ENCODE data around the gene GNAT2.

The GNAT2 gene

DNA sequence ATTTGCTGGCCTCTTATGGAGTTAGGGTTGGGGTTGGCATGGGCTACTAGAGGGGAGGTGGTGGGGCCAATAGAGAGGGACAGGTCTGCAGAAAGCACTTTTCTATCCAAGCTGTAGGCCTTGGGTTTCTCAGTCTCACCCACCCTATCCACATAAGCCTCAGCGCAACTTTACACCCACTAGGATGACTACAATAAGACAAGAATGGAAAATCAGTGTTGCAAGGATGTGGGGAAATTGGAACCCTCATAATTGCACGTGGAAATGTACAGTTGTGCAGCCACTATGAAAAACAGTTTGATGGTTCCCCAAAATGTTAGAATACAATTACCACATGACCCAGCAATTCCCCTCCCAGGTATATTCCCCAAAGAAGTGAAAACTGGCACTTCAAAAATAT, 22.4 kb upstream of the GNAT2 start:
- DNase-seq, result no peak

- DNase-seq, result peak; percentile 29
Measured at GRCh38 chr1:109641078-109641740, 21.8 kb upstream of the GNAT2 start.

DNA sequence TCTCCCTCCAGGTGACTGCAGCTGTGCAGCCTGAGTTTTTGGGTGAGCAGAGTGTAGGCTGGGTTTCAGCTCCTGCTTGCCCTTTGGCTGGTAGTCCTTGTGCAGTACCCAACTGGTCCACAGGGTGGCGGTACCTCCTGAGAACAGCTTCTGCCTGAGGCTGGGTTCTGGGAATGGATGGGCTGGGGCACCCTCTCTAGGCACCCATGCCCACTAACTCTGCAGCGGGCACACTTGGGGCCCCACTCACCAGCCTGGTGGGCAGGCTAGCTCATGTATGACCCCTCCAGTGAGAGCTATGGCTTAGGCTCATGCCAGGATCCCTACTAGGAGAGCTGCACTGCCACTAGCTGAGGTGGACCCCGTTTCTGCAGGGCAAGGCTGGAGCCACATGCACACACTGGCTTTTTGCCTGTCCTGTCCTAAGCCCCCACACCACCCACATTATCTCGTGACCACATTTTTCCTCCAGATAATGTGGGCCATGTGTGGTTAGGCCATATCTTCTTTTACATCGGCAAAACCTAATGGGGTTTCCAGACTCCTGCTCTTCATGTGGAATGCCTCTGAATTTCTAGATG, 21.0 kb upstream of the GNAT2 start:
- DNase-seq, result peak; percentile 91

- DNase-seq, result no peak
Measured at GRCh38 chr1:109639841-109640184, 20.4 kb upstream of the GNAT2 start.

DNA sequence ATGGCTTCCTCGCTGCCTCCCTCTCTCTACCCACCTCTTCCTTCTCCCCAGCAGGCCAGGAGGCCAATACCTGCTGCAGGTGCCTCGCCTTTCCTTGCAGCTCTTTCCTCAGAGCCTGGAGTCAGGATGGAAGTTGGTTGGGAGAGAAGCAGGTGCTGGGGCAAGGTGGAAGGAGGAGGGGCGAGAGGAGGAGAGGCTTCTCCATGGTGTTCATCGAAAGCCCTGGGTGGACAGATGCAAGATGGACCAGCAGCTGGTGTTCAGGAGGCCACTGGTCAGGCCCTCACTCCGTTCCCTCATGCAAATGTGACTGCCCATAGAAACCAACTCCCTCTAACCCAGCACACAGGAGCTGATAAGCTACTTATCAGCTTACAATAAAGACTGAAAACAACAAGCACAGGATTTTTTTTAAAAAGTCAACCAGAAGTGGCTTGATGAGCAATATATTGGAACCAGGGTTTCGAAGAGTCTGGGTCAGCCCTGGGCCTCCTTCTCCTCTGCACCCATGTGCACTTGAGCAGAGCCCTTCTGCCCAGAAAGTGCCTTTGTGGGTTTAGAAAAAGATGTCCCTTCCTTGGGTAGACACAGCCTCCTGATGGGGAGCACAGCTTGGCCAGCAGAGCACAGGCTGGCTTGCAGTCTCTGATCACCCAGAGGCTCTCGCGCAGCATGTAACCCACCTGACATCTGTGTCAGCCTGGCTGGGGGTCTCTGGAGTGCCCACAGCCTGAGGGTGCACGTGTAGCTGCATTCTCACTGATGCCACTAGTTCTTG, 19.8 kb upstream of the GNAT2 start:
- DNase-seq, result peak; percentile 45

GRCh38 chr1:109637446-109637845, 18.0 kb upstream of the GNAT2 start:
- peak; percentile 22 for DNase-seq

DNA sequence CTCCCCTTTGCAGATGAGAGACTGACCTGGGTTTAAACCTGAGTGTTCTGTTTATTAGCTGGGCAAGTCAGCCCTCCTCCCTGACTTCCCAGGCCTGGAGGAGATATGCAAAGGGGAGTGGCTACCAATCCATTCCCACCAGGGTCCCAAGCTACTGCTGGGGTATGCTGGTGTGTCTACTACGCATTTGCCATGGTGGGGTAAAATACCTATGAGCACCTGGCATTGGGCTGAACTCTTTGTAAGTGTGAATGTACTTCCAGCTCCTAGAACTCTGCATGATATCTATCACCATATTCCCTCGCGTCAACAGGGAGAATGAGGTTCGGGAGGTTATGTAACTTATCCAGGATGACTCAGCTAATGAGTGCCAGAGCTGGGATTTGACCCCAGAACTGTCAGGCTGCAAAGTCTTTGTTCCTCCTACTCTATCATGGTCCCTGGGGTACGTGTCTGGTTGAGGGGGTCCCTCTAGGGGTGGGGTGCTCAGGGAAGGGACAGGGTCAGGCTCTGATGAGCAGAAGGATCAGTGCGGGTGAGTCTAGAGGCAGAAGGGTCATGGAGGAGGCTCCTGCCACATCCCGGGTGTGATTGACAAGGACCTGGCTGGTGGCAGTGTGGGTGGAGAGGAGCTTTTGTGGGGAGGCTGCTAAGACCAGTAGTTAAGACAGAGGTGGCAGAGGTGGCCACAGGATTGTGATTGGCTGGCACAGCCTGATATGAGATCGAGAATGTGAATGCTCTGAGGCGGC, 17.0 kb upstream of the GNAT2 start:
- DNase-seq, result peak; percentile 71

- no peak for DNase-seq
Measured at GRCh38 chr1:109635862-109636200, 16.4 kb upstream of the GNAT2 start.

GRCh38 chr1:109634771-109635750, 15.6 kb upstream of the GNAT2 start:
- DNase-seq, result peak; percentile 35

- DNase-seq, result peak; percentile 35
Measured at GRCh38 chr1:109634292-109634691, 14.9 kb upstream of the GNAT2 start.

DNA sequence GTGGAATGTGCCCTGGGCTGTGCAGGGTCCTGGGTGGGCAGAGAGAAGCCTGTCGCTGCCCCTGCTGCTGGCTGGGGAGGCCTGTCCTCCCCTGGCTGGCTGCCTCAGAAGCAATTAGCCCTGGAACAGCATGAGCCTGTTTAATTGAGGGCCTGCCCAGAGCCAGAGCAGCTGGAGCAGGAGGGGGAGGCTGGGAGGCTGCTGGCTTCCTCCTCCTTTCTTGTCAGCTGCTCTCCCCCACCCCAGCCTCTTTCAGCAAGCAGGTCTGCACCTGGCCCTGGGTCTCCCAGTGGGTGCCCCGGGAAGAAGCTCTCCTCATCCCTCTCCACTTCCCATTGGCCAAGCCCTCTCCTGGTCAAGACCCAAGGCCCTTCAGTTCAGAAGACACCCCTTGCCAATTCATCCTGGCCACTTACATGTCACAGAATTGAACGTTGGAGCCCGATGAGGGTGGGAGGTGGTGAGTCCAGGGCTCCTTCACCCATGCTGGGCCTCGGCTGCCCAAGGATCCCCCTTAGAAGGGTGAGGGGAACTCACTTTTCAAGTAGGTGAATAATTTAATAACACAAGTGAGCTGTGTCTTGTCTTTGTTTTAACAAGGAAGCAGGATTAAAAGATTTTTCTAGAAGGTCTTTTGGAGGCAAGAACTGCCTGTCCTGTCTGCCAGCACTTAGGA, 13.4 kb upstream of the GNAT2 start:
- peak; percentile 88 for DNase-seq

DNA sequence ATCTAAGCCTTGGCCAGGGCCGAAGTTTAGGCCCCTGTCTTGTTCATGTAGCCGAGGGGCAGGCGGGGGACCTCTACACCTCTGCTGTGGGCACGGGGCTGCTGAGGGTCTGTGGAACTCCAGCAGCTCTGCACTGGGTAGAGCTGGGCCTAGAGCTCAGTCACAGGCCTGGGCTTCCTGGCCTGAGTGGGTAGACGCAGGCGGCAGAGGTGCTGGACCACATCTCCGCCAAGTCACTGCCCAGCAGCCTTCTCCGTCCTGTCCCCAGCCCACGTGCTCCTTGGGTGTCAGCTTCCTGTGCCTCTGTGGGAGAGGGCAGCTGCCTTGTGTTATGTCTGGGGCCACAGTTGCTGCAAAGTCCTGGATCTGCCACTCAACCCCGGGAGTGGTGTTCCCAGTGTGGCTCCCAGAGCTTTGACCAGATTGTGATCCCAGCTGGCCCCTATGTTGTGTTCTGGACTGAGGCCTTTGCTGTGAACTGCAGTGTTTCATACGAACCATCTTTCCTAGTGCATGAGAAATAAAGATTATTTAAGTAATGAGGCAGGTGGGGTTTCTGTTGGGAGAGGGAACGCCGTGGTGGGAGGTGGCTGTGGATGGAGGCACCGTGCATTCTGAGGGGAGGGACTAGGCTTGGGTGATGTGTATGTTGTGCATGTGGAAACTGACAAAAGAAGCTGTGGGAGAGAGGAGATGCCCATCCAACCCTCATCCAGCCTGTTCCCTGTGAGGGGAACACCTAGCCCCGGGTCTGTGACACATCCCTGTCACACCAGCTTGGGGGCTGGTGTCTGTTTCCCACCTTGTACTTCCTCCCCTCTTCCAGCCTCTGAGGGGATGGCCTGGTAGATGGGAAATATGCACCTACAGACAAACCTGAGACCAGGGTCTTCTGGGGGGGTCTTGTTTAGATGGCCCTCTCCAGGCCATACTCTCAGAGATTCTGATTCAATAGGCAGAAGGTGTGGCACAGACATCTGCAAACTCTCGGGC, 12.4 kb upstream of the GNAT2 start:
- peak; percentile 42 for DNase-seq

GRCh38 chr1:109630898-109631512, 11.6 kb upstream of the GNAT2 start:
- peak; percentile 42 for DNase-seq

DNA sequence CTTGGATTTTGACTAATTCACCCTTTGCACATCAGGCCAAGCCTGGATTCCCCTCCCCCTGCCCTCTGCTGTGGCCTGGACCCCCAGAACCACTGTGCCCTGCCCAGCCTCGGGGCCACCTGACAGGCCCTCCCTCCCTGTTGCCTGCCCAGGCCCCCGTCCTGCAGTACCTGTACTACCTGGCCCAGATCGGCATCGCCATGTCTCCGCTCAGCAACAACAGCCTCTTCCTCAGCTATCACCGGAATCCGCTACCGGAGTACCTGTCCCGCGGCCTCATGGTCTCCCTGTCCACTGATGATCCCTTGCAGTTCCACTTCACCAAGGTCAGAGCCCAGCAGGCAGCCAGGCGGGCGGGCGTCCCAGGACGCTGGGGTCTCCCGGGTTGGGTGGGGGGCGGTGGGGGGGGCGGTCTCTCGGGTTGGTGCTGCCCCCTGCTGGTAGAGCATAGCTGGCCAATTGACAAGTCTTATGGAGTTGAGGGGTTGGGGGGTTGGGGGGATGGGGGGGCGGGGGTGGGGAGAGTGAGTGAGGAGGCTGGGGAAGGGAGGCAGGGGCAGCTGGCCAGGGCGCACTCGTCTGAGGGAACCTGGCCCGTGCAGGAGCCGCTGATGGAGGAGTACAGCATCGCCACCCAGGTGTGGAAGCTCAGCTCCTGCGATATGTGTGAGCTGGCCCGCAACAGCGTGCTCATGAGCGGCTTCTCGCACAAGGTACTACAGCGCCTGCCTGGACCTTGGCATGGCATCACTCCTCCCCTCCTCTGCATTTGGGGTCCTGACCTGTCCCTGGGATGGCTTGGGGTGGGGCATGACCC, 10.9 kb upstream of the GNAT2 start:
- DNase-seq, result peak; percentile 65

- no peak for DNase-seq
Measured at GRCh38 chr1:109629372-109630030, 10.1 kb upstream of the GNAT2 start.

DNA sequence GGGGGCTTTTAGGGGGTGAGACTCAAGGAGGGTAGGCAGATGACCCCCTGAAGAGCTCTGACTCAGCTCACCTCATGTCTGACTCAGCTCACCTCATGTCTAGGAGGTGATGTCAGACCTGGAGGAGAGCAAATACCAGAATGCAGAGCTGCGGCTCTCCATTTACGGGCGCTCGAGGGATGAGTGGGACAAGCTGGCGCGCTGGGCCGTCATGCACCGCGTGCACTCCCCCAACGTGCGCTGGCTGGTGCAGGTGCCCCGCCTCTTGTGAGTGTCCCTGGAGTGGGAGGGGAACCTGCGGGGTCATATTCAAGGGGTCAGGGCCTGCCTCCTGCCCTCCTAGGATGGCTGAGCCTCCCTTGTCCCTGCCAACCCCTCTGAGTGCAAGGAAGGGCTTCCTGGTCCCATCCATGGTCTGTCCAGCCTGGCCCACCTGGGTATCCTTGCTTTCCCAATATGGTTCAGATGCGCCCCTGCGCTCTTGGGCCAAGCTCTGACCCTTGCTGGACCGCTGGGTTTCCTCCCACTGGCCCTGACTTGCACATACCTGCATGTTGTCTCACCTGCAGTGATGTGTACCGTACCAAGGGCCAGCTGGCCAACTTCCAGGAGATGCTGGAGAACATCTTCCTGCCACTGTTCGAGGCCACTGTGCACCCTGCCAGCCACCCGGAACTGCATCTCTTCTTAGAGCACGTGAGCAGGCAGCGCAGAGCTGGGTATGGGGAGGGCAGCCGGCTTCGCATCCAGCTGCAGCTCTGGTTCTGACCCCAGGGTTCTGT, 9.3 kb upstream of the GNAT2 start:
- peak; percentile 57 for DNase-seq

DNA sequence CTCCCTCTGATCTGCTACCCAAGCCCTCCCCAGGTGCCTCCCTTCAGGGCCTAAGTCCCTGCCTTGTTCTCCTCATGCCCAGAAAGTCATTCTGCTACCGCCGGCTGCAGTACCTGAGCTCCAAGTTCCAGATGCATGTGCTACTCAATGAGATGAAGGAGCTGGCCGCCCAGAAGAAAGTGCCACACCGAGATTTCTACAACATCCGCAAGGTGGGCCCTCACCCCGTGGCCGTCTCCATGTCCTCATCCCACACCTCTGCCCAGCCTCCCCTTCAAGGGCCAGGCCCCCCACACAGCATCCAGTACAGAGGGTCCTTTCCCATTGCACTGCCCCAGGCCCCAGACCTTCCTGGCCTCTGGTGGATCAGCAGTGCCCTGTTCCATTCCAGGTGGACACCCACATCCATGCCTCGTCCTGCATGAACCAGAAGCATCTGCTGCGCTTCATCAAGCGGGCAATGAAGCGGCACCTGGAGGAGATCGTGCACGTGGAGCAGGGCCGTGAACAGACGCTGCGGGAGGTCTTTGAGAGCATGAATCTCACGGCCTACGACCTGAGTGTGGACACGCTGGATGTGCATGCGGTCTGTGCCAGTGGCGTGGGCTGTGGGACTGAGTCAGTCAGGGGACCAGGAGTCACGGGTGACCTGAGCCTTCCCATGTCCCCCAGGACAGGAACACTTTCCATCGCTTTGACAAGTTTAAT, 8.4 kb upstream of the GNAT2 start:
- DNase-seq, result peak; percentile 49
